Spleen (tissue), 7 donors: ENCODE data around the gene TRAPPC6A.

ENCODE experiments used
- CTCF ChIP-seq, 11 experiments: fragments of 200-600 bp in 7 of 11; fragments of 450-650 bp in 4 of 11; sonication (generic) in 4 of 11; IDR thresholded peaks in 8 of 11; conservative IDR thresholded peaks in 3 of 11; 1 replicate in 7 of 11; 2 replicates in 4 of 11; pipeline versions ENCODE4 v1.4.0 to v1.8.0; 2016 to 2021; ENCODE audit warnings: antibody characterized with exemption in 11 of 11, inconsistent platforms in 4 of 11, mild to moderate bottlenecking in 1 of 11
- POLR2A ChIP-seq, 3 donors: fragments of 450-650 bp; IDR thresholded peaks; one replicate each; pipeline ENCODE4 v1.5.1; 2017; ENCODE audit warnings: antibody characterized with exemption in 3 of 3, mild to moderate bottlenecking in 1 of 3
- donor health status: DM: no; HTN: no; CAD: no; lungs with moderate emphysema.
- donor health status: DM: no; HTN: no; CAD: no.
- donor health status: DM: no; HTN: no; CAD: no.

- TF ChIP-seq POLR2A (IDR thresholded peaks at IDR 0.05) (no peak), CTCF (IDR thresholded peaks at IDR 0.05 in 8 of 11, conservative IDR thresholded peaks at IDR 0.05 in 3 of 11) (no peak)
These were observed 2.3 kb downstream of the TRAPPC6A start for GRCh38 chr19:45175515-45176345.
